ENCODE measurements around the gene SCG5.

DNA sequence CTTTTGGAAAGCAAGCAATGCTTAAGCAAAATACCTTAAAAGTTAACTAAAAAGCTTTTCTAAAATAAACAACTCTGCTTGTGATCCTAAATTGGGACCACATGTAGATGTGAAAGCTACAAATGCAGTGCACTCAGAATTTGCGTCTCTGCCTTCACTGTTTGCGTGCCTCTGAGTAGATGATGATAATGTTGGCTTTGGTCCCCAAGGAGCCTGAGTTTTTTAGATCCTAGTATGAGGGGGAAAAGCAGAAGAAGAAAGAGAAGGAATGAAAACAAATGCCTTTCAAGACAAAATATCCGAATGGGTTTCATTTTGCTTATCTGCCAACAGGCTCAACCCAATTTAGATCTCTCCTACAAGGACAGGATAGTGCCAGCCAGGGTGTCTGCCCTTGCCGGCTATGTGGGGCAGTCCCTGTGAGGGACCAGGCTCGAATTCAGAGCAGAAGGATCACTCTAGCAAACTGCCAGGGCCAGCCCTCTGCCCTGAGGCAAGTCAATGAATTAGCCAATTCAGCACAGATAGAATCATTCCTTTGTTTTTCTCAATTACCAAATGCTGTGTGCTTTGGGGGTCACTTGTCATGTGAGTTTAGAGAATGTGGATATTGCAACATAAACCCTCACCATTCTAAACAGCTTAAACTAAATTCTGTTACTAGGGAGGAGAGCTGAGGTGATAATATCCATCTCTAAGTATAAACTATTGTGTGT lies 28.5 kb downstream of the SCG5 start:
- TF ChIP-seq RAD21 (IDR thresholded peaks at IDR 0.05) (peak in 1 of 2 donors; percentile 24), REST (IDR thresholded peaks at IDR 0.05) (no peak), FOXA2 (IDR thresholded peaks at IDR 0.05) (no peak), ZBTB33 (IDR thresholded peaks at IDR 0.05) (no peak), YY1 (IDR thresholded peaks at IDR 0.05) (no peak), RXRA (IDR thresholded peaks at IDR 0.05) (peak in 1 of 2 donors; percentile 55), EGR1 (IDR thresholded peaks at IDR 0.05; ENCODE audit: low read depth in 2 of 2) (no peak)
- TF ChIP-seq, protein P1, sequence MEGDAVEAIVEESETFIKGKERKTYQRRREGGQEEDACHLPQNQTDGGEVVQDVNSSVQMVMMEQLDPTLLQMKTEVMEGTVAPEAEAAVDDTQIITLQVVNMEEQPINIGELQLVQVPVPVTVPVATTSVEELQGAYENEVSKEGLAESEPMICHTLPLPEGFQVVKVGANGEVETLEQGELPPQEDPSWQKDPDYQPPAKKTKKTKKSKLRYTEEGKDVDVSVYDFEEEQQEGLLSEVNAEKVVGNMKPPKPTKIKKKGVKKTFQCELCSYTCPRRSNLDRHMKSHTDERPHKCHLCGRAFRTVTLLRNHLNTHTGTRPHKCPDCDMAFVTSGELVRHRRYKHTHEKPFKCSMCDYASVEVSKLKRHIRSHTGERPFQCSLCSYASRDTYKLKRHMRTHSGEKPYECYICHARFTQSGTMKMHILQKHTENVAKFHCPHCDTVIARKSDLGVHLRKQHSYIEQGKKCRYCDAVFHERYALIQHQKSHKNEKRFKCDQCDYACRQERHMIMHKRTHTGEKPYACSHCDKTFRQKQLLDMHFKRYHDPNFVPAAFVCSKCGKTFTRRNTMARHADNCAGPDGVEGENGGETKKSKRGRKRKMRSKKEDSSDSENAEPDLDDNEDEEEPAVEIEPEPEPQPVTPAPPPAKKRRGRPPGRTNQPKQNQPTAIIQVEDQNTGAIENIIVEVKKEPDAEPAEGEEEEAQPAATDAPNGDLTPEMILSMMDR (IDR thresholded peaks at IDR 0.05; ENCODE audit: low read depth, low read length, missing input control), result no peak

All from liver (tissue), 3 donors.